Medulla oblongata (tissue), 1 donor: Measurements from ENCODE around the gene ST6GALNAC2.

Source experiments
- DNase-seq: peaks from one replicate; pipeline ENCODE4 v3.0.0-alpha.2; 2015; ENCODE audit errors: extremely low spot score

Gene ST6GALNAC2

GRCh38 chr17:76599694-76600460, 14.2 kb upstream of the ST6GALNAC2 start:
- DNase-seq = no peak

GRCh38 chr17:76598004-76598439, 12.4 kb upstream of the ST6GALNAC2 start:
- DNase-seq = peak; percentile 85

GRCh38 chr17:76597156-76598003, 11.7 kb upstream of the ST6GALNAC2 start:
- DNase-seq = no peak

GRCh38 chr17:76594690-76595089, 9.0 kb upstream of the ST6GALNAC2 start:
- no peak for DNase-seq

- no peak for DNase-seq
These were observed 8.3 kb upstream of the ST6GALNAC2 start for GRCh38 chr17:76593959-76594358.

- DNase-seq = no peak
These were observed 7.7 kb upstream of the ST6GALNAC2 start for GRCh38 chr17:76593384-76593826.

- DNase-seq = no peak
These were observed 2.5 kb upstream of the ST6GALNAC2 start for GRCh38 chr17:76588182-76588581.

- DNase-seq = no peak
These were observed 1.3 kb upstream of the ST6GALNAC2 start for GRCh38 chr17:76586741-76587487.

- DNase-seq = no peak
These were observed 519 bp downstream of the ST6GALNAC2 start for GRCh38 chr17:76585033-76585648.

- no peak for DNase-seq
These were observed 1.1 kb downstream of the ST6GALNAC2 start for GRCh38 chr17:76584427-76585032.

GRCh38 chr17:76582660-76583059, 3.0 kb downstream of the ST6GALNAC2 start:
- DNase-seq = no peak

- DNase-seq = no peak
These were observed 4.1 kb downstream of the ST6GALNAC2 start for GRCh38 chr17:76581515-76581914.

- DNase-seq = no peak
These were observed 6.4 kb downstream of the ST6GALNAC2 start for GRCh38 chr17:76579281-76579680.

- DNase-seq = no peak
These were observed 7.3 kb downstream of the ST6GALNAC2 start for GRCh38 chr17:76578376-76578775.

- DNase-seq = no peak
These were observed 7.8 kb downstream of the ST6GALNAC2 start for GRCh38 chr17:76577876-76578275.

GRCh38 chr17:76576189-76576588, 9.5 kb downstream of the ST6GALNAC2 start:
- no peak for DNase-seq

- DNase-seq = no peak
These were observed 10.1 kb downstream of the ST6GALNAC2 start for GRCh38 chr17:76575570-76575969.

- DNase-seq = no peak
These were observed 11.5 kb downstream of the ST6GALNAC2 start for GRCh38 chr17:76574166-76574565.

- no peak for DNase-seq
These were observed 12.6 kb downstream of the ST6GALNAC2 start for GRCh38 chr17:76573096-76573495.

GRCh38 chr17:76572201-76572910, 13.3 kb downstream of the ST6GALNAC2 start:
- no peak for DNase-seq
